ENCODE results near the gene LBHD2.

DNA sequence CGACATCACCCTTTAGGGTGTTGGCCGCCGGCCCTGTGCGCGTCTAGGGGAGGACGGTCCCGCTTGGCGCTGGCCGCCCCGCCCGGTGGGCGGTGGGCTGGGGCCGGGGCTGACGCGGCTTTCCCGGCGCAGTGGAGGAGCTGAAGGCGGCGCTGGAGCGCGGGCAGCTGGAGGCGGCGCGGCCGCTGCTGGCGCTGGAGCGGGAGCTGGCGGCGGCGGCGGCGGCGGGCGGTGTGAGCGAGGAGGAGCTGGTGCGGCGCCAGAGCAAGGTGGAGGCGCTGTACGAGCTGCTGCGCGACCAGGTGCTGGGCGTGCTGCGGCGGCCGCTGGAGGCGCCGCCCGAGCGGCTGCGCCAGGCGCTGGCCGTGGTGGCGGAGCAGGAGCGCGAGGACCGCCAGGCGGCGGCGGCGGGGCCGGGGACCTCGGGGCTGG, 42.9 kb downstream of the LBHD2 start:
- TF ChIP-seq, protein P1, sequence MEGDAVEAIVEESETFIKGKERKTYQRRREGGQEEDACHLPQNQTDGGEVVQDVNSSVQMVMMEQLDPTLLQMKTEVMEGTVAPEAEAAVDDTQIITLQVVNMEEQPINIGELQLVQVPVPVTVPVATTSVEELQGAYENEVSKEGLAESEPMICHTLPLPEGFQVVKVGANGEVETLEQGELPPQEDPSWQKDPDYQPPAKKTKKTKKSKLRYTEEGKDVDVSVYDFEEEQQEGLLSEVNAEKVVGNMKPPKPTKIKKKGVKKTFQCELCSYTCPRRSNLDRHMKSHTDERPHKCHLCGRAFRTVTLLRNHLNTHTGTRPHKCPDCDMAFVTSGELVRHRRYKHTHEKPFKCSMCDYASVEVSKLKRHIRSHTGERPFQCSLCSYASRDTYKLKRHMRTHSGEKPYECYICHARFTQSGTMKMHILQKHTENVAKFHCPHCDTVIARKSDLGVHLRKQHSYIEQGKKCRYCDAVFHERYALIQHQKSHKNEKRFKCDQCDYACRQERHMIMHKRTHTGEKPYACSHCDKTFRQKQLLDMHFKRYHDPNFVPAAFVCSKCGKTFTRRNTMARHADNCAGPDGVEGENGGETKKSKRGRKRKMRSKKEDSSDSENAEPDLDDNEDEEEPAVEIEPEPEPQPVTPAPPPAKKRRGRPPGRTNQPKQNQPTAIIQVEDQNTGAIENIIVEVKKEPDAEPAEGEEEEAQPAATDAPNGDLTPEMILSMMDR (IDR thresholded peaks at IDR 0.05) = peak; percentile 46
- peak; percentile 41 for TF ChIP-seq EZH2 (IDR thresholded peaks at IDR 0.05)

Data from neural progenitor cell (in vitro differentiated cells).